GM19455 (cell line): ENCODE results near the gene MAEA.

Experiments
- ATAC-seq: cut with Tn5 transposase; IDR thresholded peaks from one replicate; pipeline ENCODE4 v1.9.1; 2021; ENCODE audit not compliant: unreplicated experiment

MAEA gene

DNA sequence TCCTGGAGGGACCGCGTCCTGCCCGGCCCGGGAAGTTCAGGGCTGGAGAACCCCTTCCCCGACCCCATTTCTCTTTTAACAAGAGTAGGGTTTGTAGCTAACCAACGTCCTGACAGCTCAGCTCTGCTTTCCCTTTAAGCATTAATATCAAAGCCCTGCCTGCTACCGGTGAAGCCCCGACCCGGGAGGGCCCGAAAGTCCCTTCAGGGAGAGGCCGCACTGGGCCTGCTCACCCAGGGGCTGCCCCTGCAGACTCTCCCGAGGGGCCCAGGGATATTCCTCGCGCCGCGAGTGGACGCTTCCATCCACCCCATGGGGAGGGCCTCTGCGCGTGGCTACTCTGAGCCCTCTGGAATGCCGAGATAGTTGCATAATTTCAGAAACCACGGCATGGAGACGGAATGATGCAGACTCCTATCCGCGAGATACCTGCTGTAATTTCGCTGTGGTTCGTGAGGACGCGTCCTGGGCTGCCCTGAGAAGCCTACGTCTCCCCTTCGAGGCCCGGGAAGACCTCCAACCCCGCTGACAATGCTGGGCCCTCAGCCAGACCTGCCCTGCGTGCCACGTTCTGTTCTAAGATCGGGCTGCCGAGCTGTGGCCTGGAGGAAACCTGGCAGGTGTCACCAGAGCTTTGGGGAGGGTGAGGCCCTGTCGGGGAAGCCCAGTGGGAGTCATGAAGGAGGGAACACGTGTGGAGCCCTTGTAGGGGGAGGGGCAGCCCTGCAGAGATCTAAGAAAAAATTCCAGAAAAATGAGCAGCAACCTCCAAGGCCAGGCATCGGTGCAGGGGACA is 39.8 kb upstream of the MAEA start:
- peak; percentile 7 for ATAC-seq

DNA sequence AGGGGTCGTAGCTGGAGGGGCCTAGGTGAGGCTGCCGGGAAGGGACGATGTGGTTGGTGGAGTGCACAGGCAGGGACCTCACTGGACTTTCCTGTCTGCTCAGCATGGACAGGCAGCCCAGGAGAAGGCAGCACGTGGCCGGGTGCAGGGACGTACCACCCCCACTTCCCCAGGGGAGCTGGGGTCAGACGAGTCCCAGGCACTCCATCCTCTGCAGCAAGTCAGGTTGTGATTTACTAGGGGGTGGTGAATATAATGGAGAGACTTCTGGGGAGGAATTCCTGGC is 39.2 kb upstream of the MAEA start:
- no peak for ATAC-seq

DNA sequence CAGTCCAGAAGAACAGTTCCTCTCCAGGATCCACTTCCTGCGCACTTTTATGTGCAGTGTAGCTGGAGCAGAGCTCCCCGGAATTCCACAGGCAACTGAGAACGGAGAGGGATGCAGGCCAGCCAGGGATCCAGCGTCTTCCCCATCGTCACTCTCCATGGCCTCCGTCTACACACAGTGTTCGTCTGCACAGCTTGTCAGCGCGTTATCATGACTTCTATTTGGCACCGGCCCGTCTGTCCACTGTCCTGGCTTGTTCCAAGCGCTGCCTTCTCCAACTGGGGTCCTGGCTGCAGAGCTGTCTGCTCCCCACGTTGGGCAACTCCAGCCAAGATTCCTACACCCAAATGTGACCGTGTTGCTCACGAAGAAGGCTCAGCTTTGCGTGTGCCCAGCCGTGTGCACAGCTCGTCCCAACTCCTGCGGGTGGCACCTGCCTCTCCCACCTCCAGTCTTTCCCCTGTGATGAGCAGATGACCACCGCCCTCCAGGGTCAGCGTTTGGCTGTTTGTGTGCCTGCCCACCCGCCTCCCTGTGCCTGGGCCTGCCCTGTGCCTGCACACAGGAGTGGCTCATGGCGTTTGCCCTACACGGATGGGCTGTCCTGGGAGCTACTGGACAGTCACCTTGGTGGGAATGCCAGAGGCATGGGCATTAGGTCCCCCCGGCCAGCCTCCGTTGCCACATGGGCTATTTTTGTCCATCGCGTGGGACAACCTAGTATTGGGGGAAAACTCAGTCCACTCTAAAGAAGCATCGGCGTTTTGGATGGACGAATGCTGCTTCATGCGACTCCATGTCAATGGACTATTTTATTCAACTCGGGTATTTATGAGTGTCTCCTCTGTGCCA is 38.5 kb upstream of the MAEA start:
- ATAC-seq = no peak

DNA sequence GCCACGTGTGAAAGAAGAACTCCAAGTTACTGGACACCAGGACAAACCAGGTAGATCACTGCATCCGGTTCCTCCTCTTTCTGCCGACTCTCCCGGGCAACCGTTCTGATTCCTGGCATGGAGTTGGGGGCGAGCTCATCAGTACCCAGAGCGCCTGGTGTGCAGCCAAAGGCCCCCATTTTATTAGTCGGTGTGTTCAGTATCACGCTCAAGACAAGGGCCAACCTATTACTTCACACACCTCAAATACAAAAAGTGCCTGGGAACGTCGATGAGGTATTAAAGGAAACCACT is 38.0 kb upstream of the MAEA start:
- no peak for ATAC-seq

DNA sequence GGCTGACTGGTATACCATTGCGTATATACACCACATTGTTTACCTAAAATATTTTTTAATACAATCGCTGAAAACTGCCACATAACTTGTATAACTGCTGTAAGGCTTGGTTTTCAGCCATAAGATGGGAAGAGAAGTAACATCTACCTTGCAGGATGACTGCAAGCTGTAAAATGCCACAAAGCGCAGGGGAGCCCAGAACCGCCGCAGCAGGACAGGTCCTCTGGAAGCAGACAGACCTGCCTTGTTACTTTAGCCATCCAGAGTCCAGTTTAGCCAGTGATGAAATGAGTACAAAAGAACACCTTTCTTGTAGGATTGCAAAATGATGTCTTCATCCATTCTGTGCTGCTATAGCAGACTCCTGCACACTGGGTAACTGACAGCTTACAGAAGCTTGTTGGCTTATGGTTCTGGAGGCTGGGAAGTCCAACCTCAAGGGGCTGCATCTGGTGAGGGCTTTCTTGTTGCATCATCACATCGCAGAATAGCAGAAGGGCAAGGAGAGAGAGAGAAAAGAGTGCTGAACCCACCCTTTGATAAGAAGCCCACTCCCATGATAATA is 36.7 kb upstream of the MAEA start:
- ATAC-seq = no peak

DNA sequence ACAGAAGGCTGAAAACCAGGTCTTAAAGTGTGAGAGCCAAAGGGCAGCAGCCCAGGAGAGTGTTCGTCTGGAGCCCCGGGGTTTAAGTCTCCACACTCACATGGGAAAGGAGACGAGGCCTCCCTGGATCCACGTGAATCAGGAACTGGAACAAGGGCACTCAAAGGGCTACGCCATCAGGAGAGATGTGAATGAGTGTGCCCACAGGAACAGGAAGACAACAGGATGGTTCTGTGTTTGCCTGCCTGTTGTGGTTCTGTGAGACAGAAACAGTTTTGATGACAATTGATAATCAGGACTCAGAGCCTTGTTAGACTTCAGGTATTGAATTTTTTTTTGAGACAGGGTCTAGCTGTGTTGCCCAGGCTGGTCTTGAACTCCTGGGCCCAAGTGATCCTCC is 35.9 kb upstream of the MAEA start:
- no peak for ATAC-seq

DNA sequence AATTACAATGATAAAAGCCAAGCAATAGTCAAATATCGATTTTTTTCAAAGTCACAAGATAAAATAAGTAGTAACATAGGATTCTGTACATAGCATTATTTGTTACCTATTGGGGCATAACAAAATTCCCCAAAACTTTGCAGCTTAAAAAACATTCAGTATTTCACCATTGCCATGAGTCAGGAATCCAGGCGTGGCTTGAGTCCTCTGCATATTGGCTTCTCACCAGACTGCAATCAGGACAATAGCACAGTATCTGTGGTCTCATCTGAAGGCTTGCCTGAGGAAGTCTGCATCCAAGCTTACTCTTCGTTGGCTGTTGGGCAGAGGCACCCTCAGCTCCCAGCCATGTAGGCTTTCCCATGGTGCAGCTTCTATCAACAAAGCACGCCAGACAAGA is 34.5 kb upstream of the MAEA start:
- ATAC-seq = no peak

DNA sequence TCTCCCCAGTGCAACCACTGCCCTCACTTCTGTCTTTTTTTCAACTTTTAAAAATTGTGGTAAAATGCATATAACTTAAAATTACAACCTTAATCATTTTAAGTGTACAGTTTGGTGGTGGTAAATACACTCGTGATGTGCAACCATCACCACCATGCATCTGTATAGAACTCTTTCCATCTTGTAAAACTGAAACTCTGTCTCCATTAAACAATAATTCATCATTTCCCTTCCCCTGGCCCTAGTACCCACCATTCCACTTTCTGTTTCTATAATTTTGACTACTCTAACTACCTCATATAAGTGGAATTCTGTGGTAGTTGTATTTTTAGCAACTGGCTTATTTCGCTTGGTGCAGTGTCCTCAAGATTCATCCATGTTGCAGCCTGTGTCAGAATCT is 34.0 kb upstream of the MAEA start:
- ATAC-seq = no peak

DNA sequence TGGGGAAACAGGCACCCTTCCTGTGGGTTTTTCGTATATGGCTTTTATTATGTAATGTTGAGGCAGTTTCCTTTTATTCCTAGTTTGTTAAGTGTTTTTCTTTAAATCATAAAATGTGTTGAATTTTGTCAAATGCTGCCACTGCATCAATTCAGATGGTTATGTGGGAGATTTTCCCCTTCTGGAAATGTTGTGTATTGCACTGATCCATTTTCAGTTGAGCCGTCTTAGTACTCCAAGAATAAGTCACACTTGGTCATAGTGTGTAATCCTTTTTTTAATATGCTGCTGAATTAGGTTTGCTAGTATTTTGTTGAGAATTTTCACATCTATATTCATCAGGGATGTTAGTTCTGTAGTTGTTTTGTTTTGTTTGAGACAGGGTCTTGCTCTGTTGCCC is 31.2 kb upstream of the MAEA start:
- ATAC-seq = no peak

DNA sequence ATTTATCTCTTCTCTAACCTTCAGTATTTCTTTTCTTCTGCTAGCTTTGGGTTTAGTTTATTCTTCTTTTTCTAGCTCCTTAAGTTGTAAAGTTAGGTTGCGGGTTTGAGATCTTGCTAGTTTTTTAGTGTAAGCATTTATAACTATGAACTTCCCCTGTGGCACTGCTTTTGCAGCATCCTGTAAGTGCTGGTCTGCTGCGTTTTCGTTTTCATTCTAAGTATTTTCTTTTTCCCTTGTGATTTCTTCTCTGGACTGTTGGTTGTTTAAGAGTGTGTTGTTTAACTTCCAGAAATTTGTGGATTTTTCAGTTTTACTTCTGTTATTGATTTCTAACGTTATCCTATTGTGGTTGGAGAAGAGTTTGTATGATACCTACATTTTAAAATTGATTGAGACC is 29.7 kb upstream of the MAEA start:
- no peak for ATAC-seq

DNA sequence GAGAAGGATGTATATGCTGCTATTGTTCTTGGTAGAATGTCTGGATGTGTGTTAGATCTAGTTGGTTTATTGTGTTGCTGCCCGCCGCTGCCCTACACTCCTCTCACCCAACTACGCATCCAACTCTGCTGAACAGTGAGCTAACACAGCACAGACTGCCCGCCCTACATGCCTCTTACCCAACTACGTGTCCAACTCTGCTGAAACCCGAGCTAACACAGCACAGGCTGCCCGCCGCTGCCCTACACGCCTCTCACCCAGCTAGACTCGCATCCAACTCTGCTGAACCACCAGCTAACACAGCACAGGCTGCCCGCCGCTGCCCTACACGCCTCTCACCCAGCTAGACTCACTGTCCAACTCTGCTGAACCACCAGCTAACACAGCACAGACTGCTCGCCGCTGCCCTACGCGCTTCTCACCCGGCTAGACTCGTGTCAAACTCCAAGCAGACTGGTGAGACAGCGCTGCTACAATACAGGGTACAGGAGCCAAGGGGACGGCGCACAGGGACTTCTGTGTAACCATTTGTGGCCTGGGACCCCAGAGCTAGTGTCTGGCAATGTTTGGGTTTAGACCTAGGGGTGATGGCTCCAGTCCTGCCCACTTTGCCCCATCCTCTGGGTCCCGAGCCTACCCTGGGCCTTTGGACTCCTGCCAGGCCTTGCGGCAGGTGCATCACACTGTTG is 29.1 kb upstream of the MAEA start:
- no peak for ATAC-seq

DNA sequence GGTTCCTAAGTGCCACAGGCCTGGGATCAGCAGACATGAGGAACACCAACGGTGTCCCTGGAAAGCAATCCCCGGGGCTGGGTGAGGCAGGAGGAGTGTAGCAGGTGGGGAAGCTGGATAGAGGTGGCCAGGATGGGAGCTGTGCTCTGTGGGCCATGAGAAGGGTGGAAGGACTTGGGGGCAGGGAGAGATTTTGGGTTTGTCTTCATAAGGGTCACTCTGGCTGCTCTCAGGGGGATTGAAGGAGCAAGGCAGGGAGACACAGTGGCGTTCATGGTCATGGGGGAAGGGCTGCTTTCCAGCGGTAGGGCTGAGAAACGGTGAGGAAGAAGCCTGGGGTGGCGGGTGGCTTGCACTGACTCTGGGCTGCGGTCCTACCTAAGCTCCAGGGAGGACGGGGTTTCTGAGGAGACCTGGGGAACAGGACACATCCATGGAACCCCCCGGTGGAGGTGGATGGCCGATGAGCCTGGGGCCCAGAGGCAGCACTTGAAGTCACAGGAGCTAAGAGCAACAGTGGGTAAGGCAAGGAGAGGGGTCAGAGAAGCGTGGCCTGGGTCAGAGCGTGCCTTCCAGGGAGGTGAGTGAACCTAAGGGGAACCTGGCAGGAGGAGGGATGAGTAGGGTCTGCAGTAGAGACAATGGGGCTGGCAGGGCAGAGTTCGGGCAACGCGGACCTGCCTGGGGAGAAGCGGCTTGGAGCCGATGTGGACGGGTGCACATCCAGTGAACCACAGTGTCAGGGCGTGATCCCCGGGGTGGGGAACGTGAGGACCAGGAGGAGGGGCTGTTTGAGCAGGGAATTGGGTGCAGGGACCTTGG is 28.4 kb upstream of the MAEA start:
- no peak for ATAC-seq

DNA sequence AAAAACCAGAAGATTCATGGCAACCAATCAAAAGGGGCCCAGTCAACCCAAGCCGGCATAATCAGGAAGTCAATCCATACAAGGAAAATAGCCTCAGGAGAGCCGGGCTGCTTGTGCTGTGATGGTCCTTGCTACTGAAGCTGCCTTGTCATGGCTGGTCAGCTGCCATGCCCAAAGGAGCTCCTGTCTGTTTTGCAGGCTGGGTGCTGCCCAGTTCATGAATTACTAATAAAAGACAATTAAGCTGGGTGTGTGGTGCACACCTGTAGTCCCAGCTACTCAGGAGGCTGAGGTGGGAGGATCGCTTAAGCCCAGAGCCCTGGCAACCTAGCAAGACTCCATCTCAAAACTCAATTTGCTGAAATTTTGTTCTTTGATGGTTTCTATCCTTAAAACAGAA is 24.7 kb upstream of the MAEA start:
- no peak for ATAC-seq

DNA sequence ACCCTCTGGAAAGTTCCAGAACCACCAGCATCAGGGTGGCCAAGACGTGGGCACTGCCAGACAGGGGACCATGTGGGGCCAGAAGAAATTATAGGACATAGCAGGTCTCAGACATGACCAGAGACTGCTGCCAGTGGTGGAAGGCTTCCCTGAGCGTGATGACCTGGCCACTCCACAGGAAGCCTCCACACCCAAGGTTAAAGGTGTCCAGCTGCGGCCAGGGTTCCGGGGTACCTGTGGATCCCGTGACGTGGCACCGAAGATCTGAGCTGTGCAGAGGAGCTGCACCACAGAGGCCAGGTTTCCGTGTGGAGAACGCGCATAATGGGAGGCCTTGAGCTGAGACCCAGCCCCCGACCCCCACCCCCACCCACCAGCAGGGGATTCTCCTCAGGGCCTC is 24.3 kb upstream of the MAEA start:
- ATAC-seq = no peak

DNA sequence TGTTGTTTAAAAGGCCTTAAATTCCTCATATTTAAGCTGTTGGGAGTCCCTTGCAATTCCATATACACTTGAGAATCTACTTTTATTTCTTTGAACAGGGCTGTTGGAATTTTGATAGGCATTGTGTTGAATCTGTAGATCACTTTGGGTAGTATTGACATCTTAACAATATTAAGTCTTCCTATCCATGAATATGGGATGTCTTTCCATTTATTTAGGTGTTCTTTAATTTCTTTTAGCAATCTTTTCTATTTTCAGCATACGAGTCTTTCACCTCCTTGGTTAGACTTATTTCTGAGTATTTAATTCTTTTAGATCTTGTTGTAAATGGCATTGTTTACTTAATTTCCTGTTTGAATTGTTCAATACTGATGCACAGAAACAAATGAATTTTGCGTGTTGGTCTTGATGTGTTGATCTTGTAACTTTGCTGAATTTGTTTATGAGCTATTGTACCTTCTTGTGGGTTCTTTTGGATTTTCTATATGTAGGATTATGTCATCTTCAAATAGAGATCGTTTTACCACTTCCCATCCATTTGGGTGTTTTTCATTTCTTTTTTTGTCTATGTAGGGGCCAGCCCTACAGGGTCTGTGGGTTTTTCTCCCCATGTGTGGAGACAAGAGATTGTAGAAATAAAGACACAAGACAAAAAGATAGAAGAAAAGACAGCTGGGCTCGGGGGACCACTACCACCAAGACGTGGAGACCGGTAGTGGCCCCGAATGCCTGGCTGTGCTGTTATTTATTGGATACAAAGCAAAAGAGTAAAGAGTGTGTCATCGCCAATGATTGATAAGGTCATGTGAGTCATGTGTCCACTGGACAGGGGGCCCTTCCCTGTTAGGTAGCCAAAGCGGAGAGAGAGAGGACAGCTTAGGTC is 22.6 kb upstream of the MAEA start:
- no peak for ATAC-seq

DNA sequence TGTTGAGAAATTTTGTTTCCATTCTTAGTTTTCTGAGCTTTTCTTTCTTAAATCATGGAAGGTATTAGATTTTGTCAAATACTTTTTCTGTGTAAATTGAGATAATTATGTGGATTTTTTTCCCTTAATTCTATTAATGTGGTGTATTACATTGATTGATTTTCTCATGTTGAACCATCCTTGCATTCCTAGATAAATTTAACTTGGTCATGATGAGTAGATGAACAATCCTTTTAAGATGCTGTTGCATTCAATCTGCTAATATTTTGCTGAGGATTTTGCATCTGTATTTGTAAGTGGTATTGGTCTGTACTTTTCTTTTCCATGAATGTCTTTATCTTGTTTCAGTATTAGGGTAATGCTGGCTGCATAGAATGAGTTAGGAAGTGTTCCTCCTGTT is 20.5 kb upstream of the MAEA start:
- no peak for ATAC-seq

DNA sequence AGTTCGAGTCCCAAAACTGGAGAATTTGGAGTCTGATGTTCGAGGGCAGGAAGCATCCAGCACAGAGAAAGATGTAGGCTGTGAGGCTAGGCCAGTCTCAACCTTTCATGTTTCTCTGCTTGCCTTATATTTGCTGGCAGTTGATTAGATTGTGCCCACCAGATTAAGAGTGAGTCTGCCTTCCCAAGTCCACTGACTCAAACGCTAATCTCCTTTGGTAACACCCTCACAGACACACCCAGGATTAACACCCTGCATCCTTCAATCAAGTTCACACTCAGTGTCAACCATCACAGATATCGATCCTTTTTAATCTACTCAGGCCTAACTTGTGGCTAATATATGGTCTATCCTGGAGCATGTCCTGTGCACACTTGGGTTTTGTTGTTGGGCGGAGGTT is 18.0 kb upstream of the MAEA start:
- no peak for ATAC-seq

DNA sequence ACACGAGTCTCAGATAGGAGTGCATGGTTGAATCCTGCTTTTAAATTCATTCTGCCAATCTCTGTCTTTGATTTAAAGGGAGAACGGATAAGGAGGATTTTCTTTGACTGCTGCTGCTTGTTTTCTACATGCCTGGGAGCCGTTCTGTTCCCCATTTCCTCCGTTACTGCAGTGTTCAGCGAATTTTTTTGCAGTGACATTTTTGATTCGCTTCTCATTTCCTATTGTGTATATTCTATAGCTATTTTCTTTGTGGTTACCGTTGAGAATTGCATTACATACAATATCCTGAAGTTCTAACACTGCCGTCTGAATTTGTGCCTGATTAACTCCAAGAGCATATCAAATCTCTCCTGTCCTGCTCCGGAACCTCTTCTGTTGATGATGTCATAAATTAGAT is 14.8 kb upstream of the MAEA start:
- no peak for ATAC-seq

DNA sequence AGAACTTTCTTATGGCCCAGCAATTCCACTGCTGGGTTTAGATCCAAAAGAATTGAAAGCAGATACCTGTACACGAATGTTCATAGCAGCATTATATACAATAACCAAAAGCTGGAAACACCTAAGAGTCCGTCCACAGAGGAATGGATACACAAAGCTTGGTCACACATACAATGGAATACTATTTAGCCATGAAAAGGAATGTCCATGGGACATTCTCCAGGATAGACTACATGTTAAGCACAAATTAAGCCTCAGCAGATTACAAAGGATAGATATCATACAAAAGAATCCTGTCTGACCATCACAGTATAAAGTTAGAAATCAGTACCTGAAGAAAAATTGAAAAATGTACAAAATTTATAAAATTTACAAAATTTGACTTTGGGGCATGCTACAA is 12.7 kb upstream of the MAEA start:
- ATAC-seq = no peak
